Cardiac septum (tissue), 1 donor: ENCODE results near the gene NAALADL2. TPM values are rescaled to one million over a fixed set of nuclear protein-coding genes. Genes with fewer than 3 reads are reported as not detected.

ENCODE experiments used
- DNase-seq: peaks from one replicate; pipeline ENCODE4 v3.0.0-alpha.2; 2020; ENCODE audit warnings: low spot score
- intact Hi-C: fragments of 100-400 bp; cut with DNase I; formaldehyde crosslinking; loops from one replicate; pipeline ENCODE4 v1.14.0; 2022
- total RNA-seq: library from RNA; stranded (reverse); fragmentation: NEBNext Ultra II Directional; extraction: Animal tissue kit (Norgen Biotek cat#: 25700); gene quantifications from one replicate; pipeline ENCODE4 v1.2.1, GENCODE V29; 2021
- donor health status: DM: no; HTN: no; CAD: no.

NAALADL2 gene
- total RNA-seq, 1 donor from 2014 or later: 10.4 TPM

- no peak for DNase-seq
- intact Hi-C loops: no loop called here
Observed at GRCh38 chr3:175179055-175179454, 319.9 kb downstream of the NAALADL2 start.

GRCh38 chr3:175184392-175184791 is 325.3 kb downstream of the NAALADL2 start:
- intact Hi-C loops: no loop called here
- no peak for DNase-seq

- no peak for DNase-seq
- intact Hi-C loops: no loop called here
Observed at GRCh38 chr3:175185903-175186302, 326.8 kb downstream of the NAALADL2 start.

- no peak for DNase-seq
- intact Hi-C loops: no loop called here
Observed at GRCh38 chr3:175186511-175186910, 327.4 kb downstream of the NAALADL2 start.

- intact Hi-C loops: no loop called here
- DNase-seq: no peak
Observed at GRCh38 chr3:175187586-175187985, 328.5 kb downstream of the NAALADL2 start.

- intact Hi-C loops: no loop called here
- no peak for DNase-seq
Observed at GRCh38 chr3:175192536-175192935, 333.4 kb downstream of the NAALADL2 start.

GRCh38 chr3:175193815-175194518 is 334.8 kb downstream of the NAALADL2 start:
- DNase-seq: no peak
- intact Hi-C loops: no loop called here

- intact Hi-C loops: no loop called here
- no peak for DNase-seq
Observed at GRCh38 chr3:175198991-175199783, 340.1 kb downstream of the NAALADL2 start.

- no peak for DNase-seq
- intact Hi-C loops: no loop called here
Observed at GRCh38 chr3:175199961-175200360, 340.8 kb downstream of the NAALADL2 start.

- intact Hi-C loops: no loop called here
- DNase-seq: no peak
Observed at GRCh38 chr3:175200391-175201095, 341.4 kb downstream of the NAALADL2 start.

- intact Hi-C loops: no loop called here
- no peak for DNase-seq
Observed at GRCh38 chr3:175207361-175207760, 348.2 kb downstream of the NAALADL2 start.

- intact Hi-C loops: no loop called here
- no peak for DNase-seq
Observed at GRCh38 chr3:175208326-175208725, 349.2 kb downstream of the NAALADL2 start.

- DNase-seq: no peak
- intact Hi-C loops: no loop called here
Observed at GRCh38 chr3:175211466-175211865, 352.3 kb downstream of the NAALADL2 start.

- no peak for DNase-seq
- intact Hi-C loops: no loop called here
Observed at GRCh38 chr3:175212896-175213295, 353.8 kb downstream of the NAALADL2 start.

- intact Hi-C loops: no loop called here
- DNase-seq: no peak
Observed at GRCh38 chr3:175214216-175214615, 355.1 kb downstream of the NAALADL2 start.

GRCh38 chr3:175215833-175216232 is 356.7 kb downstream of the NAALADL2 start:
- no peak for DNase-seq
- intact Hi-C loops: no loop called here

GRCh38 chr3:175222356-175222755 is 363.2 kb downstream of the NAALADL2 start:
- intact Hi-C loops: no loop called here
- DNase-seq: no peak

GRCh38 chr3:175224051-175224450 is 364.9 kb downstream of the NAALADL2 start:
- DNase-seq: no peak
- intact Hi-C loops: no loop called here

- DNase-seq: no peak
- intact Hi-C loops: no loop called here
Observed at GRCh38 chr3:175226444-175226843, 367.3 kb downstream of the NAALADL2 start.

- intact Hi-C loops: no loop called here
- no peak for DNase-seq
Observed at GRCh38 chr3:175227126-175227525, 368.0 kb downstream of the NAALADL2 start.
